GM19351 (cell line): Measurements from ENCODE around the gene PHF21B.

Source experiments
- ATAC-seq: cut with Tn5 transposase; IDR thresholded peaks from one replicate; pipeline ENCODE4 v1.9.1; 2021; ENCODE audit warnings: mild to moderate bottlenecking, moderate library complexity; ENCODE audit not compliant: unreplicated experiment

PHF21B gene

DNA sequence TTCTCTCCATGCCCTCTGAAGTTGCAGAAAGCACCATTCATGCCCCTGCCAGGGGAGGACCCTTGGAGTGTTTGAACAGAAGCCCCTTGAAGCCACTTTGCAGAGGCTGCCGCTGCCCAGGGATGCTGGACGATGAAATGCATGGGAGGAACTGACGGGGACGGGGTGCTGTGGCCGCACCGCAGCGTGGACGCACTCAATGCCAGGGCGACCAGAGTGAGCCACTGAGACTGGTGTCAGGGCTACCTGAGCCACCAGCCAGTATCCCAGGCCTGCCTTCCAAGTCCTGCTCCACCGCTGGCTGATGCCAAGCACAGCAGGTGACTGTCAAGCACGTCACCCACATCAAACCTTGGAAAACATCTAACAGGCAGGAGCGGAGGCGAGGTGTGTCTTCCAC, 17.6 kb downstream of the PHF21B start:
- ATAC-seq: no peak

DNA sequence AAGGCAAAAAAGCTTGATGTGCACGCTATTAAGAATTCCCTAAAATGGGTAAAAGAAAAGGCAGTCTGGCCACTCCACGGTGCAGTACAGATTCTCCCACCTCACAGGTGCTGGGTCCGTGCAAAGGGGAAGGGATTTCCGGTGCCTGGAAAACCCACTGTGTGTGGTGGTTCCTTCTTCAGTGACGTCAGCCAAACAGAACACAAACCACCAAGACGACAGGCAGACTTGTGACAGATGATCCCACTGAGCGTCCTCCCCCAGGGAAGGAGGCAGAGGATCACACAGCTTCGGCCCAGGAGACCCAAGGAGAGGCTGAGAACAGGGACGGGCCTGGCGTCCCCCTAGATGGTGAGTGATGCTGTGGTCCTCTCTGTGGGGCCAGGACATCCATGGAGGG, 18.6 kb downstream of the PHF21B start:
- no peak for ATAC-seq

DNA sequence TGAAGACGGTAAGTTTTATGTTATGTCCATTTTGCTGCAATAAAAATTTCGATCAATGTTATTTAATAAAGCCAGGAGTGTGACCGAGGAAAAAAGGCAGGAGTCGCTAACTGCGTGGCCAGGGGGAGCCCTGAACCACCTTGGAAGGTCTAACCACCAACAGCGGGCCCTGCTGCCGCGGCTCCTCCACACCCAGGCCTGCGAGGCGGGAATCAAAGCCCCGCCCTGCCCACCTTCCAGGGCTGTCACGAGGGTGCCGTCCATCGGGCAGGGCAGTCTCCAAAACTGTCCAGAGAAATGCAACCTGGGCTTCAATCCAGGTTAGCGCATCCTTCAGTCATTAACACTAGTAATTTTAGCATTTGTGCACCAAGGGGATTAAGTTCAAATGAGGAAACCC, 19.0 kb downstream of the PHF21B start:
- ATAC-seq: no peak

DNA sequence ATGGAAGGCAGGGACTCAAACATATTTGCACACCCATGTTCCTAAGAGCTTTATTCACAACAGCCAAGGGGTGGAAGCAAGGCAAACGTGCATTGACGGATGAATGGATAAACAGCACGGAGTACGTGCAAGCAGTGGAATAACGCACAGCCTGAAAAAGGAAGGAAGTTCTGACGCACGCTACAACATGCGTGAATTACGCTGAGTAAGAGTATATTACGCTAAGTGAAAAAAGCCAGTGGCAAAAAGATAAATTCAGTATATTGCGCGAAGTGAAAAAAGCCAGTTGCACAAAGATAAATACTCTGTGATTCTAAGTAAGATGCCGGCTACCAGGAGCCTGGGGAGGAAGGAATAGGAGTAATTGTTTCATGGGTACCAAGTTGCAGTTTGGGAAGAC, 19.5 kb downstream of the PHF21B start:
- ATAC-seq: no peak

- no peak for ATAC-seq
These were observed 21.1 kb downstream of the PHF21B start for GRCh38 chr22:44988671-44989070.

DNA sequence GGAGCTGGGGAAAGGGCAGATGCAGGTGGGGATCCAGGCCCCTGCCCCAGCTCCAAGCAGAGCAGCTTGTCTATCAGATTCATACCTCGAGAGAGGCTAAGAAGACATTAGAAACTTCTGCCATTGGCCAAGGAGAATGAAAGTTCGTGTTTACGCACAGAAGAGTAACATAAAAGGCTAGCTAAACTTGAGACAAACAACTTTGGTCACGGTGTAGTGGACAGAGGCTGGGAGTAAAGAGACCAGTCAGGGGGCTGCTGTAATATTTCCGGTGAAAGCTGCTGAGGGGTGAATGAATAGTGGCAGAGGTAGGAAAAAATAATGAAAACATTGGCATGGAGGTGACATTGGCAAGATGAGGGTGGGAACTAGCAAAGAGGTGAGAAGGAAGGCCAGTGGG, 22.9 kb downstream of the PHF21B start:
- no peak for ATAC-seq

DNA sequence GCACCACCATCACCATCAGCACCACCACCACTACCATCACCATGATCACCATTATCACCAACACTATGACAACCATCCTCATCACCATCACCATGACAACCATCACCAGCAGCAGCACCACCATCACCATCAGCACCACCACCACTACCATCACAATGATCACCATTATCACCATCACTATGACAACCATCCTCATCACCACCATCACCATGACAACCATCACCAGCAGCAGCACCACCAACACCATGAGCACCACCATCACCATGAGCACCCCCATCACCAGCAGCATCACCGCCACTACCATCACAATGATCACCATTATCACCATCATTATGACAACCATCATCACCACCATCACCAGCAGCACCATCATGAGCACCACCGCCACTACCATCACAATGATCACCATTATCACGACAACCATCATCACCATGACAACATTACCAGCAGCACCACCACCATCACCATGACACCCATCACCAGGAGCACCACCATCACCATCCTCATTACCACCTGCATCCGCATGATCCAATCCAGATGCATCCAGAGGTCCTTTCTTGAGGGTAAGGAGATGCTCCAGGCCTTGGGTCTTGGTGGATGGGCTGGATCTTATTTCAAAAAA, 23.8 kb downstream of the PHF21B start:
- no peak for ATAC-seq

DNA sequence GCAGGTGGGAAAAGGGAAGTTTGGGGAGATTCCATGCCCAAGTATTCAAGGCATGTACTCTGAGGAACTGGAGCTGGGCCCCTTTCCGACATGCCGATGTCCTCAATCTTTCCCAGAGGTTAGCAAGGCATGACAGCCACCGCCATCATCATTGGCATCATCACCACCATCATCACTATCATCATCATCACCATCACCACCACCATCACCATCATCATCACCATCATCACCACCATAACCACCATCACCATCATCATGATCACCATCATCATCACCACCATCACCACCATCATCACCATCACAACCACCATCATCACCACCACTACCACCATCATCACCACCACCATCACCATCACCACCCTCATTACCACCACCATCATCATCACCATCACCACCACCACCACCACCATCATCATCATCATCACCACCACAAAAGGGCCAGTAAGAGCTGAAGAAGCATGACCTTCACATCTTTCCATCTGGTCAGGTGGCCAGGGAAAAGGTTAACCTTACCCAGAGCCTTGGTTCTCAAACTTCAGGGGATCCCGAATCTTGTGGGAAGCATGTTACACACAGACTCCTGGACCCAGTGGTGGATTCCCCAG, 25.8 kb downstream of the PHF21B start:
- ATAC-seq: no peak

DNA sequence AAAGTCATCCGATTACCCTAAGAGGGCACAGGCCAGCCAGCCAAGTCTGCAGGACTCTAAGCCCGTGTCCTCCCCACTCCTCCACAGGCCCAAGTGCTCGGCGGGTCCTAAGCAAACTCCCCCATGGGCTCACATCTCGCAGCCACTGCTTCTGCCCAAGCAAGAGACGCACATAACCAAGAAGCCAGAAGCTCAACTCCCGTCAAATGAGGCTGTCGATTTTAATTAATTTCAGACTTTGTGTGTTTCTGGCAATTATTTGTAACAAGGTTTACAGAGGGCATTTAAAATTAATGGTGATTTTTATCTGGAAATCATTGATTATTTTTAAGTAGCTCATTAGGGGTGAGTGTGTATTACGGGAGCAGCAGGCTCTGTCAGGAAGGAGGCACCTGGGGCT, 27.4 kb downstream of the PHF21B start:
- no peak for ATAC-seq

DNA sequence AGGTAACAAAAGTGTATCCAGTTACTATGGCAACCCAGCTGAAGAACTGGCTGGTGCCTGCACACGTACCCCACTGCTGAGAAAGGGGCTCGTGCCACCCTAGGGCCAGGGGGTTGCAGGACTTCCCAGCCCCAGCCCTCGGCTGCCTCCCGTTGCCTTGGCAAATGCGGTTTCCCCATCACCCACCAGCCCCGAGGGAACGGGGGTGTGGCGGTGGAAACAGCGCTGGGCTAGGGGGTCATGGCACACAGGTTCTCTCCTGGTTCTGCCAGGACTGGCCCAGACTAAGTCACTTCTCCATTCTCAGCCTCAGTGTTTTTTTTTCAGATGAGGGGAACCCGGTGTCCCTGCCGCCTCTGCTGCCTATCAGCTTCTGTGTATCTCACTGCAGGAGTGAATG, 27.9 kb downstream of the PHF21B start:
- ATAC-seq: no peak

- no peak for ATAC-seq
These were observed 30.7 kb downstream of the PHF21B start for GRCh38 chr22:44979154-44979553.

DNA sequence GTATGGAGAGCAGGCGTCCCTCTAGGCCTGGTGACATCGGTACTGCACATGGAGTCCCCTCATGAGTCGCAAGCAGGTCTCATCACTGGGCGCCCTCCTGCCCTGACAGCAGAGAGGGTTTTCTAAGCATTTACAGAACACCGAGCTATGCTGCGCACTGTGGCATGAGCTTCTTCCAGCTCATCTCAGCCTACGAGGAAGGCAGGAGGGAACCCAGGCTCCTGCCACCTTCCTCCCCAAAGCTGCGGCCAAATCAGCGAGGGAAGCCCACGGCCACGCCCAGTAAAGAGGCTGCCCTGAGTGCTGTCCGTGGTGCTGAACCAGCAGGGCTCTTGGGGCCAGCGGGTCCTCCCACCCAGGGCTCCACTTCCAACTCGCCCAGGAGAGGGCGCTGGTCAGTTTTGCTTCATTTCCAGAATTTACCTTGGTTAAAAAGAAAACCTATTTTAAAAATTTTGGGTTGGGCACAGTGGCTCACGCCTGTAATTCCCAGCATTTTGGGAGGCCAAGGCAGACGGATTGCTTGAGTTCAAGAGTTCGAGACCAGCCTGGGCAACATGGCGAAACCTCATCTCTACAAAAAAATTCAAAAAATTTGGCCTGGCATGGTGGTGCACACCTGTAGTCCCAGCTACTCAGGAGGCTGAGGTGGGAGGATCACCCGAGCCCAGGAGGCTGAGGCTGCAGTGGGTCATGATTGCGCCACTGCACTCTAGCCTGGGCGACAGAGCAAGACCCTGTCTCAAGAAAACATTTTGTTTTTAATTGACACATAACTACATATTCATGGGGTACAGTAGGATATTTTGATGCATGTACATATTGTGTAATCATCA, 34.2 kb downstream of the PHF21B start:
- no peak for ATAC-seq

DNA sequence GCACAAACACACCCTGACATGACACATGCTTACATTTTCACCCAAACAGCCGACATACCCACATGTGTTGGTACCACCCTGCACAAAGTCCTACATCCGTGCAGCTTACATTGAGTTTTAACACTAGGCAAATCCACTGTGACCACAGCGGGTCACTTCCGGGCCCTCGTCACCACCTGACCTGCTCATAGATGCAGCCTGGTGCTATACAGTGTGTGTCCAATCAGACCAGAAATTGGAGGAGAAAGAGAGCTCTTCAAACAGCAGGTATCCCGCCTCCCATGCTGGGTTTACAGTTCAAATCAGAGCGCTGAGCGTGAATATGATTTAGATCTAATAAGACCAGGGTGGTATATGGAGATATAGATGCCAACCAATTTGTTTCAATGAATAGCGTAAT, 35.4 kb downstream of the PHF21B start:
- ATAC-seq: no peak

DNA sequence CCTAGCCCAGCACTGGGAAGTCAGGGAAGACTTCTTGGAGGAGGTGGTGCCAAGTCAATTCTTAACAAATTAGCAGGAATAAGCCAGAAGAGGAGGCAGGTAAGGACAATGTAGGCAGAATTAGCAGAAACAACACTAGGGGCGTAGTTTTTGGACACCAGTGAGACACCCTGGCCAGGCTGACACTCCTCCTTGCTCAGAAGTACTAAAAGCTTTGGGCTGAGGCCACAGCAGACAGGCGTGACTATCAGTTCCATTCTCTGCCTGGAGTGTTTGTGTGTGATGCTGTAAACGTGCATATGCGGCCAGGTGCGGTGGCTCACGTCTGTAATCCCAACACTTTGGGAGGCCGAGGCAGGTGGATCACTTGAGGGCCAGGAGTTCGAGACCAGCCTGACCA, 36.0 kb downstream of the PHF21B start:
- ATAC-seq: no peak

- ATAC-seq: no peak
These were observed 37.3 kb downstream of the PHF21B start for GRCh38 chr22:44972363-44973083.

DNA sequence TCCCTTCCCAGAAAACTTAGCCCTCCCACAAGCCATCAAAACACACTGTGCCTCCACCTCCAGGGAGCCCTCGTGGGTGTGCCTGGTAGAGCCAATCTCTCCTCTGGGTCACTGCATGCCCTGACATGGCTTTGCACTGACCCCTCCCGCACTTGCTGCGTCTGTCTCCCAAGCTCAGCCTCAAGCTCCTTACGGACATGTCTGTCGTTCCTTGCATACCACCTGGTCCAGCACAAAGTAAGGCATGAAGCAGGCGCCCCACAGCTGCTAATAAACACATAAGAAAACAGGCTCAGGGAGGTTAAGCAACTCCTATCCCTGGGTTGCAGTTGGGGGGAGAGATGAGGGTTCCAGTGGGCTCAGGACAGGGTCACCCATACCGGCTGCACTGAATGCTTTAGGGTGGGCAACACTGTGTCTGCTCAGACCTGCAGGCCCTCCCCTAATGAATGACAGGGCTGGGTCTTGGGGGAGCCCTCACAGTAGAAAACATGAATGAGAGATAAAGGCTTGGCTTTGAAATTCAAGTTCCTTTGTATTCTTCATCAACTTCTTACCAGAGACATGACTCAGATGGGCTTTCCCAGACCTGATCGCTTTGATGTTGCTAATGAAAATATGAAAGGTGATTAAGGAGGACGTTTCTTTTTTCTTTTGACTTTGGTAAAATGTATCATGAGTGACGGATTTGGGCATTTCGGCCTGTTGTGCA, 38.0 kb downstream of the PHF21B start:
- ATAC-seq: no peak

GRCh38 chr22:44970291-44970690, 39.5 kb downstream of the PHF21B start:
- ATAC-seq: no peak

GRCh38 chr22:44969817-44970216, 40.0 kb downstream of the PHF21B start:
- ATAC-seq: no peak

DNA sequence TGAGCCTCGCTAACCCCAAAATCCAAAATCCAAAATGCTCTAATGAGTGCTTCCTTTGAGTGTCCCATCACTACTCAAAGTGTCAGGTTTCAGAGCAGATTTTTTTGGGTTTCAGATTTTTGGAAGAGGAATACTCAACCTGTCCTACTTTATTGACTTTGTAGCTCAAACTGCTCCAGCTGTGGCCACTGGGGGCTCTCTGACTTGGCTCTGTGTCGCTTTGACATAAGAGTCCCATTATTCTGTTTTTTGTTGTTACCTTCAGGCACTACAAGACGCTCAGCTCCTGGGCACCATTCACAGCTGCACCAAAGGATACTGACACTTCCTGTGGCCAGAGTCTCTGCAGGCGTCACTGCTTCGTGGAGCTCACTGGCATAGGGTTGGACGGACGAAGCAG, 41.1 kb downstream of the PHF21B start:
- ATAC-seq: no peak

GRCh38 chr22:44965171-44965570, 44.6 kb downstream of the PHF21B start:
- no peak for ATAC-seq

DNA sequence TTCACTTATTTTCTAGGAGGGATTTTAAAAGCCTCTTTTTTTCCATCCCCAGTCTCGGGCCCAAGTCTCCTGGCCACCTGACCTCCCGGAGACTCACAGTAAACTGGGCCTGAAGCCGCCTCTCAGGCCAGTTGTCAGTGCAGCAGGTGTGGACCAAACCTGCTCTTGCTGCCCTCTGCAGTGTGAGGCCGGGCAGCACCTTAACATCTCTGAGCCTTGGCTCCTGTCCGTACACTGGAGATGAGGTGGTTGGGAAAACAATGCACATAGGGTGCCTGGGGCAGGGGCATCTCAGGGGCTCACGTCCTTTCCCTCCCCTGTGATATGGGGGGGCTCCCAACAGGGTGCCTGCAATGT, 45.1 kb downstream of the PHF21B start:
- no peak for ATAC-seq
